ENCODE results near the gene TARS2.
A peak's percentile ranks its signal among the peaks of the same experiment; 100 is the strongest.

The TARS2 gene

GRCh38 chr1:150552128-150552910, 65.1 kb downstream of the TARS2 start:
- peak overlapping the region; percentile 35 for H2BK12ac ChIP-seq (ENCODE audit: low read length)
- peaks cover 7% of the 10 kb centered on the region for H3K79me2 ChIP-seq (ENCODE audit: control insufficient read depth, insufficient read depth, low read length, poor library complexity)
- H3K14ac ChIP-seq (ENCODE audit: low read length): peak overlapping the region; percentile 51
- no CpG with 5 or more reads among the region's 13 CpGs for WGBS (ENCODE audit: extremely low coverage, insufficient coverage, insufficient read length)
- peaks cover 17% of the 10 kb centered on the region in 2 experiments for H3K36me3 ChIP-seq (ENCODE audit: control insufficient read depth in 1 of 2, insufficient read depth in 2 of 2, low read length in 2 of 2)
- DNase-seq: peak; percentile 90 to 97
- H3K4me1 ChIP-seq (ENCODE audit: control insufficient read depth in 1 of 2, insufficient read depth in 2 of 2, low read length in 2 of 2): peaks cover 34 to 40% of the 10 kb centered on the region in 2 experiments
- H3K4me2 ChIP-seq (ENCODE audit: low read length): peak overlapping the region; percentile 28
- H3K4me3 ChIP-seq (ENCODE audit: low read depth, low read length): no peak overlapping the region
- peak overlapping the region; percentile 87 for H2AK5ac ChIP-seq (ENCODE audit: low read length)
- H3K27ac ChIP-seq (ENCODE audit: low read depth, low read length): peak overlapping the region; percentile 91
- H3K27me3 ChIP-seq (ENCODE audit: insufficient read depth, low read length): no peaks in the 10 kb centered on the region
- peaks cover 32% of the 10 kb centered on the region for H3K79me1 ChIP-seq (ENCODE audit: low read length)
- peak overlapping the region; percentile 34 for H3K18ac ChIP-seq (ENCODE audit: low read length)
- no peak overlapping the region for H4K12ac ChIP-seq (ENCODE audit: low read depth, low read length)
- H3K9ac ChIP-seq (ENCODE audit: low read length): no peak overlapping the region
- H4K8ac ChIP-seq (ENCODE audit: low read depth, low read length): peak overlapping the region; percentile 48
- peaks cover 3% of the 10 kb centered on the region for H3K9me3 ChIP-seq (ENCODE audit: insufficient read depth, low read depth, low read length)
- H3K23ac ChIP-seq (ENCODE audit: low read length): no peak overlapping the region
- peak overlapping the region; percentile 64 for H2BK120ac ChIP-seq (ENCODE audit: insufficient read depth, low read length, poor library complexity)
- peak overlapping the region; percentile 58 for H2BK5ac ChIP-seq (ENCODE audit: low read depth, low read length, poor library complexity)
- peak overlapping the region; percentile 76 for H4K91ac ChIP-seq (ENCODE audit: low read depth, low read length)
- no peak overlapping the region for H3K4ac ChIP-seq (ENCODE audit: low read depth, low read length)
- H2AFZ ChIP-seq (ENCODE audit: insufficient read depth, low read length, poor library complexity): no peak overlapping the region

- H3K4me2 ChIP-seq (ENCODE audit: low read length): no peak overlapping the region
- H3K4me1 ChIP-seq (ENCODE audit: control insufficient read depth in 1 of 2, insufficient read depth in 2 of 2, low read length in 2 of 2): peaks cover 34 to 40% of the 10 kb centered on the region in 2 experiments
- no peak overlapping the region for H3K23ac ChIP-seq (ENCODE audit: low read length)
- H3K18ac ChIP-seq (ENCODE audit: low read length): peak overlapping the region; percentile 26
- peaks cover 3% of the 10 kb centered on the region for H3K9me3 ChIP-seq (ENCODE audit: insufficient read depth, low read depth, low read length)
- peak overlapping the region; percentile 4 for H2BK120ac ChIP-seq (ENCODE audit: insufficient read depth, low read length, poor library complexity)
- no peak overlapping the region for H3K9ac ChIP-seq (ENCODE audit: low read length)
- H3K4me3 ChIP-seq (ENCODE audit: low read depth, low read length): no peak overlapping the region
- H2AK5ac ChIP-seq (ENCODE audit: low read length): peak overlapping the region; percentile 1
- H2BK5ac ChIP-seq (ENCODE audit: low read depth, low read length, poor library complexity): peak overlapping the region; percentile 58
- peak overlapping the region; percentile 20 for H2BK12ac ChIP-seq (ENCODE audit: low read length)
- no peak overlapping the region for H2AFZ ChIP-seq (ENCODE audit: insufficient read depth, low read length, poor library complexity)
- no CpG with 5 or more reads among the region's 12 CpGs for WGBS (ENCODE audit: extremely low coverage, insufficient coverage, insufficient read length)
- H4K12ac ChIP-seq (ENCODE audit: low read depth, low read length): no peak overlapping the region
- H3K79me2 ChIP-seq (ENCODE audit: control insufficient read depth, insufficient read depth, low read length, poor library complexity): peaks cover 7% of the 10 kb centered on the region
- DNase-seq: no peak
- no peak overlapping the region for H3K4ac ChIP-seq (ENCODE audit: low read depth, low read length)
- H3K27me3 ChIP-seq (ENCODE audit: insufficient read depth, low read length): no peaks in the 10 kb centered on the region
- H3K79me1 ChIP-seq (ENCODE audit: low read length): peaks cover 32% of the 10 kb centered on the region
- H3K14ac ChIP-seq (ENCODE audit: low read length): peak overlapping the region; percentile 10
- peak overlapping the region; percentile 64 for H3K27ac ChIP-seq (ENCODE audit: low read depth, low read length)
- peak overlapping the region; percentile 76 for H4K91ac ChIP-seq (ENCODE audit: low read depth, low read length)
- H4K8ac ChIP-seq (ENCODE audit: low read depth, low read length): peak overlapping the region; percentile 10
- H3K36me3 ChIP-seq (ENCODE audit: control insufficient read depth in 1 of 2, insufficient read depth in 2 of 2, low read length in 2 of 2): peaks cover 22 to 23% of the 10 kb centered on the region in 2 experiments
These were observed 65.7 kb downstream of the TARS2 start for GRCh38 chr1:150552911-150553289.

- peak overlapping the region; percentile 18 for H2AK5ac ChIP-seq (ENCODE audit: low read length)
- peak overlapping the region; percentile 58 for H2BK5ac ChIP-seq (ENCODE audit: low read depth, low read length, poor library complexity)
These were observed 66.3 kb downstream of the TARS2 start for GRCh38 chr1:150553392-150554085.

GRCh38 chr1:150554086-150554452, 66.8 kb downstream of the TARS2 start:
- peaks cover 25 to 27% of the 10 kb centered on the region in 2 experiments for H3K36me3 ChIP-seq (ENCODE audit: control insufficient read depth in 1 of 2, insufficient read depth in 2 of 2, low read length in 2 of 2)
- no peak overlapping the region for H2BK12ac ChIP-seq (ENCODE audit: low read length)
- peaks cover 28% of the 10 kb centered on the region for H3K79me1 ChIP-seq (ENCODE audit: low read length)
- H2AFZ ChIP-seq (ENCODE audit: insufficient read depth, low read length, poor library complexity): no peak overlapping the region
- H3K14ac ChIP-seq (ENCODE audit: low read length): no peak overlapping the region
- H3K27me3 ChIP-seq (ENCODE audit: insufficient read depth, low read length): no peaks in the 10 kb centered on the region
- no peak overlapping the region for H4K91ac ChIP-seq (ENCODE audit: low read depth, low read length)
- H3K18ac ChIP-seq (ENCODE audit: low read length): no peak overlapping the region
- H2BK5ac ChIP-seq (ENCODE audit: low read depth, low read length, poor library complexity): no peak overlapping the region
- no CpG with 5 or more reads among the region's 8 CpGs for WGBS (ENCODE audit: extremely low coverage, insufficient coverage, insufficient read length)
- H3K4me3 ChIP-seq (ENCODE audit: low read depth, low read length): no peak overlapping the region
- no peak overlapping the region for H3K9ac ChIP-seq (ENCODE audit: low read length)
- no peak overlapping the region for H3K4me2 ChIP-seq (ENCODE audit: low read length)
- no peak overlapping the region for H2BK120ac ChIP-seq (ENCODE audit: insufficient read depth, low read length, poor library complexity)
- no peak overlapping the region for H4K12ac ChIP-seq (ENCODE audit: low read depth, low read length)
- peaks cover 3% of the 10 kb centered on the region for H3K79me2 ChIP-seq (ENCODE audit: control insufficient read depth, insufficient read depth, low read length, poor library complexity)
- no peak overlapping the region for H3K23ac ChIP-seq (ENCODE audit: low read length)
- H3K27ac ChIP-seq (ENCODE audit: low read depth, low read length): no peak overlapping the region
- DNase-seq: no peak
- H3K4me1 ChIP-seq (ENCODE audit: control insufficient read depth in 1 of 2, insufficient read depth in 2 of 2, low read length in 2 of 2): peaks cover 40 to 47% of the 10 kb centered on the region in 2 experiments
- no peak overlapping the region for H3K4ac ChIP-seq (ENCODE audit: low read depth, low read length)
- no peak overlapping the region for H4K8ac ChIP-seq (ENCODE audit: low read depth, low read length)
- peaks cover 3% of the 10 kb centered on the region for H3K9me3 ChIP-seq (ENCODE audit: insufficient read depth, low read depth, low read length)
- H2AK5ac ChIP-seq (ENCODE audit: low read length): no peak overlapping the region

More at GRCh38 chr1:150553392-150554085, 66.3 kb downstream of the TARS2 start:
- Histone ChIP-seq H4K8ac (ENCODE audit: low read depth, low read length) (peak overlapping the region; percentile 10), H3K4me2 (ENCODE audit: low read length) (no peak overlapping the region), H2BK120ac (ENCODE audit: insufficient read depth, low read length, poor library complexity) (no peak overlapping the region), H3K14ac (ENCODE audit: low read length) (peak overlapping the region; percentile 10), H4K12ac (ENCODE audit: low read depth, low read length) (no peak overlapping the region), H3K4me3 (ENCODE audit: low read depth, low read length) (no peak overlapping the region), H3K79me2 (ENCODE audit: control insufficient read depth, insufficient read depth, low read length, poor library complexity) (peaks cover 7% of the 10 kb centered on the region), H3K36me3 (ENCODE audit: control insufficient read depth in 1 of 2, insufficient read depth in 2 of 2, low read length in 2 of 2) (peaks cover 22 to 27% of the 10 kb centered on the region in 2 experiments), H3K4ac (ENCODE audit: low read depth, low read length) (peak overlapping the region; percentile 30), H4K91ac (ENCODE audit: low read depth, low read length) (peak overlapping the region; percentile 76), H2AFZ (ENCODE audit: insufficient read depth, low read length, poor library complexity) (no peak overlapping the region), H2BK12ac (ENCODE audit: low read length) (peak overlapping the region; percentile 4), H3K4me1 (ENCODE audit: control insufficient read depth in 1 of 2, insufficient read depth in 2 of 2, low read length in 2 of 2) (peaks cover 35 to 42% of the 10 kb centered on the region in 2 experiments), H3K27ac (ENCODE audit: low read depth, low read length) (peak overlapping the region; percentile 64), H3K18ac (ENCODE audit: low read length) (peak overlapping the region; percentile 26), H3K79me1 (ENCODE audit: low read length) (peaks cover 31% of the 10 kb centered on the region), H3K27me3 (ENCODE audit: insufficient read depth, low read length) (no peaks in the 10 kb centered on the region), H3K9ac (ENCODE audit: low read length) (no peak overlapping the region), H3K9me3 (ENCODE audit: insufficient read depth, low read depth, low read length) (peaks cover 3% of the 10 kb centered on the region), H3K23ac (ENCODE audit: low read length) (no peak overlapping the region)
- DNase-seq: no peak
- WGBS (ENCODE audit: extremely low coverage, insufficient coverage, insufficient read length): no CpG with 5 or more reads among the region's 23 CpGs
